Spleen (tissue), 11 donors: Measurements from ENCODE around the gene RCSD1. TPM values are rescaled to one million over a fixed set of nuclear protein-coding genes. Genes with fewer than 3 reads are reported as not detected.

Experiments
- DNase-seq: peaks from one replicate; pipeline ENCODE4 v3.0.0-alpha.2; 2020
- H3K27ac ChIP-seq, 8 donors: fragments of 200-600 bp; sonication (generic) in 7 of 8; 1 replicate in 4 of 8; 2 replicates in 4 of 8; pipeline versions ENCODE4 v1.5.0 to v1.8.0; 2016 to 2021; ENCODE audit warnings: inconsistent platforms in 4 of 8, mild to moderate bottlenecking in 4 of 8, moderate library complexity in 1 of 8
- H3K27me3 ChIP-seq, 7 donors: fragments of 200-600 bp; sonication (generic) in 6 of 7; replicated peaks in 1 of 7; 1 replicate in 4 of 7; 2 replicates in 3 of 7; pipeline versions ENCODE4 v1.5.0 to v1.8.0; 2016 to 2021; ENCODE audit warnings: inconsistent platforms in 3 of 7, mild to moderate bottlenecking in 1 of 7
- H3K36me3 ChIP-seq, 6 donors: fragments of 200-600 bp; sonication (generic) in 5 of 6; 1 replicate in 4 of 6; 2 replicates in 2 of 6; pipeline versions ENCODE4 v1.5.0 to v1.8.0; 2016 to 2021; ENCODE audit warnings: inconsistent platforms in 2 of 6
- H3K4me1 ChIP-seq, 6 donors: fragments of 200-600 bp; sonication (generic) in 5 of 6; 1 replicate in 3 of 6; 2 replicates in 3 of 6; pipeline versions ENCODE4 v1.5.0 to v1.8.0; 2016 to 2021; ENCODE audit warnings: inconsistent platforms in 3 of 6
- H3K4me3 ChIP-seq, 8 donors: fragments of 200-600 bp; sonication (generic) in 7 of 8; 1 replicate in 4 of 8; 2 replicates in 4 of 8; pipeline versions ENCODE4 v1.5.0 to v1.8.0; 2016 to 2021; ENCODE audit warnings: inconsistent platforms in 4 of 8, mild to moderate bottlenecking in 4 of 8, moderate library complexity in 2 of 8
- H3K9me3 ChIP-seq, 8 donors: fragments of 200-600 bp; sonication (generic) in 7 of 8; 1 replicate in 4 of 8; 2 replicates in 4 of 8; pipeline versions ENCODE4 v1.5.0 to v1.8.0; 2016 to 2021; ENCODE audit warnings: inconsistent platforms in 4 of 8
- POLR2A ChIP-seq, 3 donors: fragments of 450-650 bp; IDR thresholded peaks; one replicate each; pipeline ENCODE4 v1.5.1; 2017; ENCODE audit warnings: antibody characterized with exemption in 3 of 3, mild to moderate bottlenecking in 1 of 3
- POLR2AphosphoS5 ChIP-seq, 3 donors: sonication (generic); formaldehyde crosslinking; IDR thresholded peaks; one replicate each; pipeline ENCODE4 v1.5.1; 2017; ENCODE audit warnings: antibody characterized with exemption in 3 of 3
- WGBS, 5 donors: extraction: QIAGEN DNeasy Blood & Tissue Kit in 3 of 5; methylation state at CpG; one replicate each; pipeline versions ENCODE4 v1.1.5 to v1.1.7; 2013 to 2018; 5-methylcytosine and 5-hydroxymethylcytosine counted together
- intact Hi-C: fragments of 100-400 bp; cut with DNase I; formaldehyde crosslinking; loops from one replicate; pipeline ENCODE4 v1.15.0; 2023; ENCODE audit warnings: low total_unique reads
- polyA plus RNA-seq, 3 donors: library from polyadenylated mRNA; stranded (reverse); fragments of 200-250 nt; gene quantifications; one replicate each; pipeline ENCODE4 v1.2.1, GENCODE V29; 2013
- total RNA-seq, 7 donors: library from RNA; depleted of rRNA in 3 of 7; stranded (reverse); fragments of >200 nt in 3 of 7; fragmentation: NEBNext Ultra II Directional in 4 of 7; extraction: Animal tissue kit (Norgen Biotek cat#: 25700) in 4 of 7; gene quantifications; one replicate each; pipeline versions ENCODE4 v1.1.0 to v1.2.1, GENCODE V29; 2016 to 2021
- TF ChIP-seq, protein P1 (sequence below), 11 experiments: fragments of 200-600 bp in 7 of 11; fragments of 450-650 bp in 4 of 11; sonication (generic) in 4 of 11; IDR thresholded peaks in 8 of 11; conservative IDR thresholded peaks in 3 of 11; 1 replicate in 7 of 11; 2 replicates in 4 of 11; pipeline versions ENCODE4 v1.4.0 to v1.8.0; 2016 to 2021; ENCODE audit warnings: antibody characterized with exemption in 11 of 11, inconsistent platforms in 4 of 11, mild to moderate bottlenecking in 1 of 11
- donor health status: healthy with polysubstance abuse.
- donor health status: DM: no; HTN: no; CAD: no; lungs with moderate emphysema.
- donor health status: DM: no; HTN: no; CAD: no.
- donor health status: Bipolar disorder and iron deficiency.
- donor health status: healthy.
- donor health status: DM: no; HTN: no; CAD: no.
- donor health status: DM: yes; HTN: yes; CAD: no.

The RCSD1 gene
- total and polyA plus RNA-seq, 10 donors: 58.9 to 144 (median 107) TPM

DNA sequence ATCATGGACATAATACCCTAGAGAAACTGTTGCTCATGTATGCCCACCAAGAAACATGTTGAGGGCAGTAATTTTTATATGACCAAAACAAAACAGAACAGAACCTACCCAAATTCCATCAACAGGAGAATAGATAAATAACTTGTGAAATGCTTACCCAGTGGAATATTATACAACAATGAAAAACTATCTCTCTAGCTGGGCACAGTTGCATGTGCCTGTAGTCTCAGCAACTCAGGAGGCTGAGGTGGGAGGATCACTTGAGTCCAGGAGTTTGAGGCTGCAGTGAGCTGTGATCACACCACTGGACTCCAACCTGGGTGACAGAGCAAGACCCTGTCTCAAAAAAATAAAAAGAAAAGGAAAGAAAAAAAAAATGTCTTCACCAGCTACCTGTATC lies 37.6 kb upstream of the RCSD1 start:
- H3K4me1 ChIP-seq: peaks cover 0 to 6% (median 0%) of the 10 kb centered on the region in 6 donors
- TF ChIP-seq POLR2AphosphoS5 (IDR thresholded peaks at IDR 0.05) (no peak), POLR2A (IDR thresholded peaks at IDR 0.05) (no peak)
- TF ChIP-seq, protein P1, sequence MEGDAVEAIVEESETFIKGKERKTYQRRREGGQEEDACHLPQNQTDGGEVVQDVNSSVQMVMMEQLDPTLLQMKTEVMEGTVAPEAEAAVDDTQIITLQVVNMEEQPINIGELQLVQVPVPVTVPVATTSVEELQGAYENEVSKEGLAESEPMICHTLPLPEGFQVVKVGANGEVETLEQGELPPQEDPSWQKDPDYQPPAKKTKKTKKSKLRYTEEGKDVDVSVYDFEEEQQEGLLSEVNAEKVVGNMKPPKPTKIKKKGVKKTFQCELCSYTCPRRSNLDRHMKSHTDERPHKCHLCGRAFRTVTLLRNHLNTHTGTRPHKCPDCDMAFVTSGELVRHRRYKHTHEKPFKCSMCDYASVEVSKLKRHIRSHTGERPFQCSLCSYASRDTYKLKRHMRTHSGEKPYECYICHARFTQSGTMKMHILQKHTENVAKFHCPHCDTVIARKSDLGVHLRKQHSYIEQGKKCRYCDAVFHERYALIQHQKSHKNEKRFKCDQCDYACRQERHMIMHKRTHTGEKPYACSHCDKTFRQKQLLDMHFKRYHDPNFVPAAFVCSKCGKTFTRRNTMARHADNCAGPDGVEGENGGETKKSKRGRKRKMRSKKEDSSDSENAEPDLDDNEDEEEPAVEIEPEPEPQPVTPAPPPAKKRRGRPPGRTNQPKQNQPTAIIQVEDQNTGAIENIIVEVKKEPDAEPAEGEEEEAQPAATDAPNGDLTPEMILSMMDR (IDR thresholded peaks at IDR 0.05 in 8 of 11, conservative IDR thresholded peaks at IDR 0.05 in 3 of 11): no peak

GRCh38 chr1:167593860-167594259 lies 36.2 kb upstream of the RCSD1 start:
- DNase-seq: no peak

More for the DNA sequence above, 37.6 kb upstream of the RCSD1 start:
- Histone ChIP-seq H3K36me3 (no peaks in the 10 kb centered on the region), H3K9me3 (no peaks in the 10 kb centered on the region), H3K4me3 (no peak overlapping the region), H3K27ac (no peak overlapping the region), H3K27me3 (no peaks in the 10 kb centered on the region)
- intact Hi-C loops: no loop called here
- no peak for DNase-seq

GRCh38 chr1:167594822-167595221 lies 35.2 kb upstream of the RCSD1 start:
- H3K27ac ChIP-seq: no peak overlapping the region
- no peak for DNase-seq
- H3K9me3 ChIP-seq: no peaks in the 10 kb centered on the region
- no peak overlapping the region for H3K4me3 ChIP-seq
- WGBS, 5 donors: 58 to 71% (median 65%) methylated on average over 6 of the region's 6 CpGs
- peaks cover 2 to 3% (median 3%) of the 10 kb centered on the region in 6 donors for H3K4me1 ChIP-seq
- TF ChIP-seq POLR2AphosphoS5 (IDR thresholded peaks at IDR 0.05) (no peak), POLR2A (IDR thresholded peaks at IDR 0.05) (no peak)
- TF ChIP-seq, protein P1 (IDR thresholded peaks at IDR 0.05 in 8 of 11, conservative IDR thresholded peaks at IDR 0.05 in 3 of 11): no peak
- no peaks in the 10 kb centered on the region for H3K36me3 ChIP-seq
- intact Hi-C loops: no loop called here
- H3K27me3 ChIP-seq: no peaks in the 10 kb centered on the region

More at GRCh38 chr1:167593860-167594259, 36.2 kb upstream of the RCSD1 start:
- TF ChIP-seq, protein P1 (IDR thresholded peaks at IDR 0.05 in 8 of 11, conservative IDR thresholded peaks at IDR 0.05 in 3 of 11): no peak
- TF ChIP-seq POLR2AphosphoS5 (IDR thresholded peaks at IDR 0.05) (no peak), POLR2A (IDR thresholded peaks at IDR 0.05) (no peak)
- Histone ChIP-seq H3K27ac (no peak overlapping the region), H3K36me3 (no peaks in the 10 kb centered on the region), H3K9me3 (no peaks in the 10 kb centered on the region), H3K4me1 (no peaks in the 10 kb centered on the region), H3K4me3 (no peak overlapping the region), H3K27me3 (no peaks in the 10 kb centered on the region)
- intact Hi-C loops: no loop called here
- 61 to 76% (median 68%) methylated on average over 5 of the region's 5 CpGs for WGBS, 5 donors

- Histone ChIP-seq H3K36me3 (no peaks in the 10 kb centered on the region), H3K4me1 (peaks cover 34 to 52% (median 41%) of the 10 kb centered on the region in 6 donors), H3K27me3 (no peaks in the 10 kb centered on the region), H3K4me3 (peak overlapping the region in 1 of 8 donors; percentile 12), H3K27ac (peak overlapping the region in 6 of 8 donors; percentile 36 to 92 (median 85)), H3K9me3 (no peaks in the 10 kb centered on the region)
- DNase-seq: no peak
- WGBS, 5 donors: 7 to 16% (median 11%) methylated on average over 5 of the region's 5 CpGs
- intact Hi-C loops: loop anchor here (2.0 kb wide), 1 partner anchor 89 kb away; no protein-coding TSS in a partner anchor
- TF ChIP-seq POLR2A (IDR thresholded peaks at IDR 0.05): no peak
- TF ChIP-seq POLR2AphosphoS5 (IDR thresholded peaks at IDR 0.05): peak in 1 of 3 donors; percentile 61
- TF ChIP-seq, protein P1 (IDR thresholded peaks at IDR 0.05 in 8 of 11, conservative IDR thresholded peaks at IDR 0.05 in 3 of 11): peak in 10 of 11 experiments; percentile 20 to 76 (median 62)
Observed at GRCh38 chr1:167599957-167600581, 30.0 kb upstream of the RCSD1 start.
